ENCODE data around the gene GRID2. TPM values are rescaled to one million over a fixed set of nuclear protein-coding genes. Genes with fewer than 3 reads are reported as not detected.

GRID2 gene
- total and polyA plus RNA-seq, 2 donors (not counting 1 experiment from before 2014, with no cell fraction given): under 0.01 to 0.02 TPM

DNA sequence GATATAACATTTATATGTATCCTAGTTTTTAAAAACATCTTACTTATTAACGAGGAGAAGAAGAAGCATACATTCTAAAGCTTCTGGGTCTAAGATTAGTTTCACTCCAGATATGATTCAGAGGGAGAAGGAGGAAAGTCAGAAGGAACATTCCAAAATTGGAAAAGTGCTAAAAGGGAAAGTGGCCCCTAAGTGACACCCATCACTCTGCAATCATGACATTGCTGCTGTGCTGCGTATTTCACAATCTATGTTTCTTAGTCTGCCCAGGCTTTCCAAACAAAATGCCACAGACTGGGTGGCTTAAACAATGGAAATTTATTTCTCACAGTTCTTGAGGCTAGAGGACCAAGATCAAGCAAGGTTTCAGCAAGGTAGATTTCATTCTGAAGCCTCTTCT, 1452.3 kb downstream of the GRID2 start:
- DNase-seq (ENCODE audit: low read depth in 2 of 2): no peak
- no peak overlapping the region for H3K27ac ChIP-seq (ENCODE audit: insufficient read depth, low read length)
- no peaks in the 10 kb centered on the region for H3K9me3 ChIP-seq (ENCODE audit: control insufficient read depth, insufficient read depth, low read depth, low read length)
- TF ChIP-seq EZH2 (IDR thresholded peaks at IDR 0.05; ENCODE audit: low read length, missing control alignments): no peak
- TF ChIP-seq, protein P1, sequence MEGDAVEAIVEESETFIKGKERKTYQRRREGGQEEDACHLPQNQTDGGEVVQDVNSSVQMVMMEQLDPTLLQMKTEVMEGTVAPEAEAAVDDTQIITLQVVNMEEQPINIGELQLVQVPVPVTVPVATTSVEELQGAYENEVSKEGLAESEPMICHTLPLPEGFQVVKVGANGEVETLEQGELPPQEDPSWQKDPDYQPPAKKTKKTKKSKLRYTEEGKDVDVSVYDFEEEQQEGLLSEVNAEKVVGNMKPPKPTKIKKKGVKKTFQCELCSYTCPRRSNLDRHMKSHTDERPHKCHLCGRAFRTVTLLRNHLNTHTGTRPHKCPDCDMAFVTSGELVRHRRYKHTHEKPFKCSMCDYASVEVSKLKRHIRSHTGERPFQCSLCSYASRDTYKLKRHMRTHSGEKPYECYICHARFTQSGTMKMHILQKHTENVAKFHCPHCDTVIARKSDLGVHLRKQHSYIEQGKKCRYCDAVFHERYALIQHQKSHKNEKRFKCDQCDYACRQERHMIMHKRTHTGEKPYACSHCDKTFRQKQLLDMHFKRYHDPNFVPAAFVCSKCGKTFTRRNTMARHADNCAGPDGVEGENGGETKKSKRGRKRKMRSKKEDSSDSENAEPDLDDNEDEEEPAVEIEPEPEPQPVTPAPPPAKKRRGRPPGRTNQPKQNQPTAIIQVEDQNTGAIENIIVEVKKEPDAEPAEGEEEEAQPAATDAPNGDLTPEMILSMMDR (conservative IDR thresholded peaks at IDR 0.05 in 1 of 2, IDR thresholded peaks at IDR 0.05 in 1 of 2; ENCODE audit: low read depth in 1 of 2, low read length in 2 of 2): no peak
- H4K20me1 ChIP-seq (ENCODE audit: control insufficient read depth, extremely low read depth, insufficient read depth, low read length): no peaks in the 10 kb centered on the region
- no peak overlapping the region for H3K4me3 ChIP-seq (replicated peaks in 1 of 4; ENCODE audit: control extremely low read depth in 1 of 4, insufficient read depth in 1 of 4, low read depth in 3 of 4, low read length in 4 of 4)
- H3K4me1 ChIP-seq (ENCODE audit: control insufficient read depth, extremely low read depth, insufficient read depth, low read length): no peaks in the 10 kb centered on the region
- no peaks in the 10 kb centered on the region for H3K36me3 ChIP-seq (ENCODE audit: control insufficient read depth, insufficient read depth, low read length)
- H3K9ac ChIP-seq (ENCODE audit: insufficient read depth, low read length): no peak overlapping the region
- no peaks in the 10 kb centered on the region for H3K79me2 ChIP-seq (ENCODE audit: control insufficient read depth, insufficient read depth, low read length)
- no peaks in the 10 kb centered on the region for H3K27me3 ChIP-seq (ENCODE audit: control insufficient read depth, insufficient read depth, low read length)
- H3K4me2 ChIP-seq (ENCODE audit: extremely low read depth, insufficient read depth, low read length): no peak overlapping the region
- no peak overlapping the region for H2AFZ ChIP-seq (ENCODE audit: low read length)

DNA sequence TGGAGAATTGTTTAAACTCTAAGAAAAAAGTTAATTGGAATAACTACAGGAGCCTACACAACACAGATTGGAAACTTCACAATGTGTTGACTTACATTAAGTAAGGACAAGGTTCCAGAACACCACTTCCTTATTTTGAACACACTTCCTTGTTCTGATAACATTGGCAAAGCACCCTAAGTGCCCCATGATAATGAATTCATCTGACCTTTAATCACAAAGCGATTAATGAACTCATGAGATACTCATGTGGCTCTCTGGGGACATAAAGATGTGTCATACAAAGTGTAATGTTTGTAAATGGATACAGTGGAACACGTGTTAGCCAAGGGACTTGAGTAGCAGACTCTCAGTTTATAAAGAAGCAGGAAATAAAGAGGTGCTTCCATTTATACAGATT, 1455.7 kb downstream of the GRID2 start:
- Histone ChIP-seq H4K20me1 (ENCODE audit: control insufficient read depth, extremely low read depth, insufficient read depth, low read length) (no peaks in the 10 kb centered on the region), H3K9me3 (ENCODE audit: control insufficient read depth, insufficient read depth, low read depth, low read length) (no peaks in the 10 kb centered on the region), H3K4me3 (replicated peaks in 1 of 4; ENCODE audit: control extremely low read depth in 1 of 4, insufficient read depth in 1 of 4, low read depth in 3 of 4, low read length in 4 of 4) (no peak overlapping the region), H3K9ac (ENCODE audit: insufficient read depth, low read length) (no peak overlapping the region), H3K36me3 (ENCODE audit: control insufficient read depth, insufficient read depth, low read length) (no peaks in the 10 kb centered on the region), H2AFZ (ENCODE audit: low read length) (no peak overlapping the region), H3K4me2 (ENCODE audit: extremely low read depth, insufficient read depth, low read length) (no peak overlapping the region), H3K79me2 (ENCODE audit: control insufficient read depth, insufficient read depth, low read length) (no peaks in the 10 kb centered on the region), H3K27ac (ENCODE audit: insufficient read depth, low read length) (no peak overlapping the region), H3K27me3 (ENCODE audit: control insufficient read depth, insufficient read depth, low read length) (no peaks in the 10 kb centered on the region), H3K4me1 (ENCODE audit: control insufficient read depth, extremely low read depth, insufficient read depth, low read length) (no peaks in the 10 kb centered on the region)
- DNase-seq (ENCODE audit: low read depth in 2 of 2): no peak
- TF ChIP-seq EZH2 (IDR thresholded peaks at IDR 0.05; ENCODE audit: low read length, missing control alignments): no peak
- TF ChIP-seq, protein P1 (conservative IDR thresholded peaks at IDR 0.05 in 1 of 2, IDR thresholded peaks at IDR 0.05 in 1 of 2; ENCODE audit: low read depth in 1 of 2, low read length in 2 of 2): no peak

DNA sequence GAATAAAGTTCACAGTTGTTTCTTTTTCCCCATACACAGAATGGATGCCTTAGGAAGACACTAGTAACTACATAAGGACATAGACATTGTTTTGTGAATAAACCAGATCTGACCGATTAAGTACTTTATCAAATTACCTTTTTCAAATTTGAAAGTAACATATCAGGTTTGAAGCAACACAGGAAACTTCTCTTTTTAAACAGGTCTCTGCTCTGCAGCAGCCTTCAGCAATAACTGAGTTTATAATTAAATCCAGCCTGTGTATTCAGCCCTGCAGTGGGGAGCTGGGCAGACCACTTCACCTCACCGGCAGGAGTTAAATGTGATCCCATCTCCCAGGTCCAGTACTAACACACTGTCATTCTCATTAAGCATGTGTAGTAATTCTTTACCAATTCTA, 1456.5 kb downstream of the GRID2 start:
- H4K20me1 ChIP-seq (ENCODE audit: control insufficient read depth, extremely low read depth, insufficient read depth, low read length): no peaks in the 10 kb centered on the region
- H3K4me2 ChIP-seq (ENCODE audit: extremely low read depth, insufficient read depth, low read length): no peak overlapping the region
- DNase-seq (ENCODE audit: low read depth in 2 of 2): no peak
- no peaks in the 10 kb centered on the region for H3K36me3 ChIP-seq (ENCODE audit: control insufficient read depth, insufficient read depth, low read length)
- H3K27ac ChIP-seq (ENCODE audit: insufficient read depth, low read length): no peak overlapping the region
- no peaks in the 10 kb centered on the region for H3K79me2 ChIP-seq (ENCODE audit: control insufficient read depth, insufficient read depth, low read length)
- H3K4me3 ChIP-seq (replicated peaks in 1 of 4; ENCODE audit: control extremely low read depth in 1 of 4, insufficient read depth in 1 of 4, low read depth in 3 of 4, low read length in 4 of 4): no peak overlapping the region
- no peaks in the 10 kb centered on the region for H3K27me3 ChIP-seq (ENCODE audit: control insufficient read depth, insufficient read depth, low read length)
- no peak overlapping the region for H2AFZ ChIP-seq (ENCODE audit: low read length)
- no peak for TF ChIP-seq EZH2 (IDR thresholded peaks at IDR 0.05; ENCODE audit: low read length, missing control alignments)
- TF ChIP-seq, protein P1 (conservative IDR thresholded peaks at IDR 0.05 in 1 of 2, IDR thresholded peaks at IDR 0.05 in 1 of 2; ENCODE audit: low read depth in 1 of 2, low read length in 2 of 2): no peak
- no peaks in the 10 kb centered on the region for H3K4me1 ChIP-seq (ENCODE audit: control insufficient read depth, extremely low read depth, insufficient read depth, low read length)
- H3K9me3 ChIP-seq (ENCODE audit: control insufficient read depth, insufficient read depth, low read depth, low read length): no peaks in the 10 kb centered on the region
- H3K9ac ChIP-seq (ENCODE audit: insufficient read depth, low read length): no peak overlapping the region

All from fibroblast of lung (primary cell).